CD4-positive, alpha-beta memory T cell (primary cell): ENCODE results near the gene RDH12. TPM values are rescaled to one million over a fixed set of nuclear protein-coding genes. Genes with fewer than 3 reads are reported as not detected.

Experiments used
- CTCF ChIA-PET: fragments of 350-600 bp; sonication (Branson Sonifier 250); formaldehyde crosslinking; loops from one replicate; lab custom pipeline; 2021; ENCODE audit warnings: inconsistent platforms; ENCODE audit not compliant: partially characterized antibody; lab: Charles Lee
- POLR2A ChIA-PET: fragments of 350-600 bp; sonication (Branson Sonifier 250); formaldehyde crosslinking; loops from one replicate; lab custom pipeline; 2021; ENCODE audit not compliant: partially characterized antibody; lab: Charles Lee
- DNase-seq, 5 donors: peaks; one replicate each; pipeline versions ENCODE4 v3.0.0 to v3.0.0-alpha.2; 2020 to 2022; ENCODE audit warnings: mixed read lengths in 1 of 5
- H3K27ac ChIP-seq: one replicate; pipeline ENCODE4 v1.7.0; 2013; ENCODE audit warnings: low read depth, low read length
- H3K27me3 ChIP-seq: 2 replicates; pipeline ENCODE4 v1.7.0; 2013; ENCODE audit warnings: mild to moderate bottlenecking, low read length, moderate library complexity; ENCODE audit not compliant: insufficient read depth
- H3K36me3 ChIP-seq: 2 replicates; pipeline ENCODE4 v1.7.0; 2013; ENCODE audit warnings: mild to moderate bottlenecking, low read length, moderate library complexity; ENCODE audit not compliant: insufficient read depth
- H3K4me1 ChIP-seq: 2 replicates; pipeline ENCODE4 v1.7.0; 2013; ENCODE audit warnings: mild to moderate bottlenecking, low read length, moderate library complexity; ENCODE audit not compliant: insufficient read depth
- H3K4me3 ChIP-seq, 2 donors: one replicate each; pipeline ENCODE4 v1.7.0; 2013; ENCODE audit warnings: low read length in 2 of 2, mild to moderate bottlenecking in 1 of 2
- H3K9me3 ChIP-seq, 2 donors: one replicate each; pipeline ENCODE4 v1.7.0; 2013; ENCODE audit warnings: low read length in 2 of 2, control low read depth in 1 of 2; ENCODE audit not compliant: control insufficient read depth in 1 of 2
- H3K27ac Mint-ChIP-seq, 7 donors: one replicate each; pipeline ENCODE4 v1.8.0; 2020 to 2021; ENCODE audit warnings: mixed read lengths in 7 of 7, mild to moderate bottlenecking in 6 of 7, inconsistent platforms in 3 of 7, moderate library complexity in 3 of 7
- H3K27me3 Mint-ChIP-seq, 2 donors: one replicate each; pipeline ENCODE4 v1.8.0; 2020 to 2021; ENCODE audit warnings: mixed read lengths in 2 of 2
- H3K36me3 Mint-ChIP-seq, 2 donors: one replicate each; pipeline ENCODE4 v1.8.0; 2020 to 2021; ENCODE audit warnings: mixed read lengths in 2 of 2, inconsistent platforms in 1 of 2, mild to moderate bottlenecking in 1 of 2
- H3K4me1 Mint-ChIP-seq, 4 donors: one replicate each; pipeline ENCODE4 v1.8.0; 2020 to 2021; ENCODE audit warnings: mixed read lengths in 4 of 4, mild to moderate bottlenecking in 1 of 4
- H3K4me3 Mint-ChIP-seq, 8 donors: one replicate each; pipeline ENCODE4 v1.8.0; 2020 to 2021; ENCODE audit warnings: mixed read lengths in 8 of 8, mild to moderate bottlenecking in 7 of 8, moderate library complexity in 6 of 8, inconsistent platforms in 3 of 8
- H3K9me3 Mint-ChIP-seq, 8 donors: one replicate each; pipeline ENCODE4 v1.8.0; 2020 to 2021; ENCODE audit warnings: mixed read lengths in 8 of 8, mild to moderate bottlenecking in 5 of 8, inconsistent platforms in 3 of 8, moderate library complexity in 1 of 8
- intact Hi-C: fragments of 100-400 bp; cut with micrococcal nuclease; formaldehyde crosslinking; loops from one replicate; pipeline ENCODE4 v1.15.1; 2023
- polyA plus RNA-seq, 2 donors: library from polyadenylated mRNA; unstranded; fragments of 300-500 nt; fragmentation: Illumina TruSeq; gene quantifications; one replicate each; pipeline ENCODE4 v1.2.3, GENCODE V29; 2021
- total RNA-seq, 2 experiments: library from RNA; stranded (reverse); gene quantifications; one replicate each; pipeline ENCODE4 v1.2.3, GENCODE V29; 2021

The RDH12 gene
- total and polyA plus RNA-seq, 4 experiments from 2014 or later: not detected

GRCh38 chr14:67668559-67668958 lies 33.1 kb upstream of the RDH12 start:
- no peaks in the 10 kb centered on the region for H3K9me3 ChIP-seq
- H3K36me3 ChIP-seq: no peaks in the 10 kb centered on the region
- Mint-ChIP-seq H3K27ac (peak overlapping the region in 5 of 7 donors; percentile 3 to 85 (median 57)), H3K27me3 (no peaks in the 10 kb centered on the region), H3K4me3 (peak overlapping the region in 1 of 8 donors; percentile 12), H3K36me3 (peaks cover 0 to 7% of the 10 kb centered on the region in 2 donors), H3K9me3 (no peaks in the 10 kb centered on the region), H3K4me1 (peaks cover 38 to 78% (median 58%) of the 10 kb centered on the region in 4 donors)
- ChIA-PET CTCF (interaction anchor here (0.7 to 3.7 kb wide), 7 partner anchors 24 to 244 kb away, joined by 3 to 19 read pairs (median 3); partner anchors contain the start of genes PIGH and RDH11), POLR2A (interaction anchor here (1.2 kb wide), 1 partner anchor 69 kb away, joined by 3 read pairs; the partner anchor contains the start of gene PIGH)
- DNase-seq: no peak
- H3K27ac ChIP-seq: no peak overlapping the region
- peaks cover 59% of the 10 kb centered on the region for H3K4me1 ChIP-seq
- H3K4me3 ChIP-seq: no peak overlapping the region
- intact Hi-C loops: no loop called here
- no peaks in the 10 kb centered on the region for H3K27me3 ChIP-seq

GRCh38 chr14:67673451-67673850 lies 28.2 kb upstream of the RDH12 start:
- Mint-ChIP-seq H3K9me3 (no peaks in the 10 kb centered on the region), H3K27ac (peak overlapping the region in 5 of 7 donors; percentile 35 to 95 (median 83)), H3K27me3 (no peaks in the 10 kb centered on the region), H3K4me3 (peak overlapping the region; percentile 80 to 94 (median 89)), H3K36me3 (peaks cover 0 to 5% of the 10 kb centered on the region in 2 donors), H3K4me1 (peaks cover 30 to 66% (median 48%) of the 10 kb centered on the region in 4 donors)
- no peaks in the 10 kb centered on the region for H3K9me3 ChIP-seq
- no peaks in the 10 kb centered on the region for H3K36me3 ChIP-seq
- H3K4me1 ChIP-seq: peaks cover 59% of the 10 kb centered on the region
- no peak for DNase-seq
- H3K4me3 ChIP-seq: peak overlapping the region; percentile 66 to 96
- ChIA-PET POLR2A (interaction anchor here (0.9 to 3.3 kb wide), 4 partner anchors 19 to 73 kb away, joined by 4 to 28 read pairs (median 14); partner anchors contain the start of genes PIGH and RDH11), CTCF (interaction anchor here (0.9 to 1.9 kb wide), 10 partner anchors 9 to 89 kb away, joined by 3 to 6 read pairs (median 4); partner anchors contain the start of gene PIGH)
- H3K27ac ChIP-seq: peak overlapping the region; percentile 87
- intact Hi-C loops: no loop called here
- H3K27me3 ChIP-seq: no peaks in the 10 kb centered on the region

GRCh38 chr14:67674139-67674479 lies 27.6 kb upstream of the RDH12 start:
- CTCF ChIA-PET: interaction anchor here (1.0 to 1.9 kb wide), 6 partner anchors 18 to 74 kb away, joined by 3 to 6 read pairs (median 5); partner anchors contain the start of gene PIGH
- POLR2A ChIA-PET: interaction anchor here (0.6 to 3.3 kb wide), 6 partner anchors 18 to 315 kb away, joined by 3 to 28 read pairs (median 6); partner anchors contain the start of genes ATP6V1D, PIGH, RDH11 and ZFYVE26
- Histone ChIP-seq H3K27me3 (no peaks in the 10 kb centered on the region), H3K4me3 (peak overlapping the region; percentile 66 to 96), H3K36me3 (no peaks in the 10 kb centered on the region), H3K4me1 (peaks cover 52% of the 10 kb centered on the region), H3K27ac (peak overlapping the region; percentile 87), H3K9me3 (no peaks in the 10 kb centered on the region)
- peak in 2 of 5 donors; percentile 52 to 58 for DNase-seq
- peak overlapping the region; percentile 72 to 95 (median 84) for H3K27ac Mint-ChIP-seq
- H3K36me3 Mint-ChIP-seq: peaks cover 0 to 10% of the 10 kb centered on the region in 2 donors
- no peaks in the 10 kb centered on the region for H3K9me3 Mint-ChIP-seq
- H3K4me1 Mint-ChIP-seq: peaks cover 26 to 59% (median 44%) of the 10 kb centered on the region in 4 donors
- H3K4me3 Mint-ChIP-seq: peak overlapping the region; percentile 85 to 94 (median 91)
- intact Hi-C loops: loop anchor here (1.0 to 2.0 kb wide), 5 partner anchors 21 to 1725 kb away; partner anchors contain the start of genes ARG2, ERH, PIGH and RAD51B
- H3K27me3 Mint-ChIP-seq: no peaks in the 10 kb centered on the region

- Mint-ChIP-seq H3K27ac (peak within 1 kb of the TSS; percentile 72 to 95 (median 92)), H3K4me3 (peak within 1 kb of the TSS; percentile 86 to 94 (median 91)), H3K27me3 (no peaks in the 10 kb centered on the region), H3K36me3 (peaks cover 0 to 10% of the 10 kb centered on the region in 2 donors), H3K4me1 (peaks cover 22 to 54% (median 39%) of the 10 kb centered on the region in 4 donors), H3K9me3 (no peaks in the 10 kb centered on the region)
- ChIA-PET POLR2A (interaction anchor here (0.6 to 3.3 kb wide), 11 partner anchors 13 to 1724 kb away, joined by 3 to 28 read pairs (median 3); partner anchors contain the start of genes ATP6V1D, EIF2S1, ERH and PIGH), CTCF (interaction anchor here (0.9 to 1.9 kb wide), 8 partner anchors 17 to 75 kb away, joined by 3 to 10 read pairs (median 5); partner anchors contain the start of gene PIGH)
- Histone ChIP-seq H3K4me3 (peak within 1 kb of the TSS; percentile 66 to 96), H3K27ac (peak within 1 kb of the TSS; percentile 87), H3K27me3 (no peaks in the 10 kb centered on the region), H3K9me3 (no peaks in the 10 kb centered on the region), H3K4me1 (peaks cover 48% of the 10 kb centered on the region), H3K36me3 (no peaks in the 10 kb centered on the region)
- intact Hi-C loops: loop anchor here (1.0 to 2.0 kb wide), 5 partner anchors 21 to 1724 kb away; partner anchors contain the start of genes ARG2, ERH, PIGH and RAD51B
- peak; percentile 78 to 85 (median 81) for DNase-seq
Observed at GRCh38 chr14:67674480-67675218, 27.0 kb upstream of the RDH12 start, which contains the start of gene VTI1B. Gene VTI1B (minus strand): TSS chr14:67674632. CDS start chr14:67674489, 143 bp downstream.

- ChIA-PET CTCF (interaction anchor here (0.9 to 1.9 kb wide), 4 partner anchors 29 to 75 kb away, joined by 3 to 10 read pairs (median 4); partner anchors contain the start of gene PIGH), POLR2A (interaction anchor here (0.8 to 3.3 kb wide), 9 partner anchors 12 to 1723 kb away, joined by 3 to 28 read pairs (median 3); partner anchors contain the start of genes ATP6V1D, EIF2S1, ERH and PIGH)
- Histone ChIP-seq H3K27ac (peak overlapping the region; percentile 87), H3K27me3 (no peaks in the 10 kb centered on the region), H3K4me1 (peaks cover 43% of the 10 kb centered on the region), H3K4me3 (peak overlapping the region; percentile 66 to 96), H3K9me3 (no peaks in the 10 kb centered on the region), H3K36me3 (no peaks in the 10 kb centered on the region)
- no peaks in the 10 kb centered on the region for H3K9me3 Mint-ChIP-seq
- H3K27ac Mint-ChIP-seq: peak overlapping the region; percentile 72 to 95 (median 92)
- intact Hi-C loops: loop anchor here (2.0 kb wide), 3 partner anchors 56 to 1724 kb away; partner anchors contain the start of genes ARG2, ERH, PIGH and SLC39A9
- peaks cover 0 to 11% of the 10 kb centered on the region in 2 donors for H3K36me3 Mint-ChIP-seq
- no peak for DNase-seq
- peaks cover 19 to 48% (median 35%) of the 10 kb centered on the region in 4 donors for H3K4me1 Mint-ChIP-seq
- no peaks in the 10 kb centered on the region for H3K27me3 Mint-ChIP-seq
- H3K4me3 Mint-ChIP-seq: peak overlapping the region; percentile 86 to 94 (median 90)
Observed at GRCh38 chr14:67675219-67675582, 26.5 kb upstream of the RDH12 start.

- peaks cover 9 to 38% of the 10 kb centered on the region in 2 donors for H3K36me3 Mint-ChIP-seq
- intact Hi-C loops: no loop called here
- H3K36me3 ChIP-seq: no peaks in the 10 kb centered on the region
- peaks cover 11 to 31% (median 19%) of the 10 kb centered on the region in 4 donors for H3K4me1 Mint-ChIP-seq
- no peaks in the 10 kb centered on the region for H3K27me3 Mint-ChIP-seq
- CTCF ChIA-PET: interaction anchor here (1.0 to 1.2 kb wide), 2 partner anchors 25 to 92 kb away, joined by 3 read pairs; no protein-coding TSS in a partner anchor
- H3K4me3 Mint-ChIP-seq: no peak overlapping the region
- H3K27me3 ChIP-seq: no peaks in the 10 kb centered on the region
- H3K27ac Mint-ChIP-seq: peak overlapping the region in 3 of 7 donors; percentile 7 to 56 (median 47)
- H3K4me3 ChIP-seq: no peak overlapping the region
- no peak for DNase-seq
- no peaks in the 10 kb centered on the region for H3K9me3 ChIP-seq
- no peak overlapping the region for H3K27ac ChIP-seq
- POLR2A ChIA-PET: interaction anchor here (0.6 kb wide), 1 partner anchor 119 kb away, joined by 3 read pairs; no protein-coding TSS in a partner anchor
- peaks cover 11% of the 10 kb centered on the region for H3K4me1 ChIP-seq
- H3K9me3 Mint-ChIP-seq: no peaks in the 10 kb centered on the region
Observed at GRCh38 chr14:67679006-67679405, 22.7 kb upstream of the RDH12 start.
